Endothelial cell of umbilical vein (primary cell): ENCODE measurements around the gene PGP. TPM values are rescaled to one million over a fixed set of nuclear protein-coding genes. Genes with fewer than 3 reads are reported as not detected.
"Not testable (repeated sequence)": the region's sequence is repeated elsewhere in the genome, so short reads cannot be mapped to it uniquely, and the experiment has no call there.

Experiments used
- BruUV-seq: library from RNA; stranded (reverse); fragments of 400-500 nt; replicated peaks from 2 replicates; lab custom pipeline; 2021; lab: Mats Ljungman, UMichigan
- CTCF ChIA-PET: fragments of 300-600, 350-600 bp; sonication (Branson Sonifier 250); formaldehyde crosslinking; loops from one replicate; lab custom pipeline; 2021; ENCODE audit warnings: antibody characterized with exemption, inconsistent platforms; lab: Charles Lee
- POLR2A ChIA-PET: fragments of 300-600, 350-600 bp; sonication (Branson Sonifier 250); formaldehyde crosslinking; loops from one replicate; lab custom pipeline; 2021; ENCODE audit warnings: antibody characterized with exemption, inconsistent platforms; lab: Charles Lee
- DNase-seq: peaks from one replicate; pipeline ENCODE4 v3.0.0-alpha.2; 2011; ENCODE audit warnings: low read depth, low spot score
- FAIRE-seq: peaks from 2 replicates; lab custom pipeline; 2011; peaks lifted over from hg19 to GRCh38; lab: Jason Lieb, UNC
- H2AFZ ChIP-seq: 2 replicates; pipeline ENCODE4 v1.6.0; 2012; ENCODE audit warnings: low read depth, low read length, control low read depth, inconsistent platforms
- H3K27ac ChIP-seq: 2 replicates; pipeline ENCODE4 v1.5.1; 2011; ENCODE audit warnings: low read depth, mild to moderate bottlenecking, control low read depth, low read length, moderate library complexity; ENCODE audit not compliant: insufficient read depth
- H3K27me3 ChIP-seq, 2 experiments: 2 replicates each; pipeline versions ENCODE4 v1.6.0 to v1.6.1; 2011; ENCODE audit warnings: low read length in 2 of 2, mixed read lengths in 1 of 2; ENCODE audit not compliant: control insufficient read depth in 2 of 2, insufficient read depth in 2 of 2
- H3K36me3 ChIP-seq, 2 experiments: 2 replicates in 1 of 2; 3 replicates in 1 of 2; pipeline ENCODE4 v1.5.1; 2011; ENCODE audit warnings: low read length in 2 of 2, mild to moderate bottlenecking in 1 of 2, moderate library complexity in 1 of 2; ENCODE audit not compliant: control insufficient read depth in 2 of 2, insufficient read depth in 2 of 2; ENCODE audit errors: extremely low read depth in 1 of 2
- H3K4me1 ChIP-seq: 3 replicates; pipeline ENCODE4 v1.5.1; 2011; ENCODE audit warnings: mild to moderate bottlenecking, low read length; ENCODE audit not compliant: control insufficient read depth, insufficient read depth; ENCODE audit errors: extremely low read depth
- H3K4me2 ChIP-seq: 2 replicates; pipeline ENCODE4 v1.6.1; 2011; ENCODE audit warnings: low read length, control low read depth, mixed read lengths; ENCODE audit not compliant: insufficient read depth
- H3K4me3 ChIP-seq, 3 experiments: fragments of 200-600 bp in 1 of 3; sonication (generic), shearing (Covaris generic) in 1 of 3; replicated peaks in 1 of 3; 2 replicates each; pipeline ENCODE4 v1.5.1; 2011 to 2016; ENCODE audit warnings: control low read depth in 3 of 3, low read length in 3 of 3, mild to moderate bottlenecking in 2 of 3, inconsistent platforms in 1 of 3, low read depth in 1 of 3, moderate library complexity in 1 of 3; ENCODE audit not compliant: insufficient read depth in 1 of 3
- H3K79me2 ChIP-seq: 2 replicates; pipeline ENCODE4 v1.6.0; 2012; ENCODE audit warnings: low read length, inconsistent platforms; ENCODE audit not compliant: control insufficient read depth, insufficient read depth
- H3K9ac ChIP-seq: replicated peaks from 2 replicates; pipeline ENCODE3; 2011; ENCODE audit warnings: low read length, control low read depth; ENCODE audit not compliant: insufficient read depth; ENCODE audit errors: extremely low read depth
- H3K9me1 ChIP-seq: replicated peaks from 3 replicates; pipeline ENCODE4 v1.6.0; 2011; ENCODE audit warnings: mild to moderate bottlenecking, low read length; ENCODE audit not compliant: control insufficient read depth, insufficient read depth; ENCODE audit errors: extremely low read depth
- H3K9me3 ChIP-seq: replicated peaks from 2 replicates; pipeline ENCODE4 v1.5.1; 2012; ENCODE audit warnings: low read length, inconsistent platforms; ENCODE audit not compliant: control insufficient read depth, insufficient read depth
- H4K20me1 ChIP-seq: replicated peaks from 2 replicates; pipeline ENCODE3; 2011; ENCODE audit warnings: mild to moderate bottlenecking, low read length; ENCODE audit not compliant: control insufficient read depth, insufficient read depth; ENCODE audit errors: extremely low read depth
- CTCF ChIP-seq, 2 donors: IDR thresholded peaks; 1 replicate in 1 of 2; 2 replicates in 1 of 2; pipeline ENCODE4 v1.5.1; 2011; ENCODE audit warnings: low read length in 2 of 2, mild to moderate bottlenecking in 2 of 2, moderate library complexity in 2 of 2, control low read depth in 1 of 2, inconsistent platforms in 1 of 2, low read depth in 1 of 2; ENCODE audit not compliant: insufficient read depth in 1 of 2; ENCODE audit errors: extremely low read depth in 1 of 2
- FOS ChIP-seq: IDR thresholded peaks from 2 replicates; pipeline ENCODE4 v1.6.1; 2011; ENCODE audit warnings: mild to moderate bottlenecking, low read length, moderate library complexity, borderline replicate concordance; ENCODE audit not compliant: insufficient read depth
- GATA2 ChIP-seq: IDR thresholded peaks from 2 replicates; pipeline ENCODE4 v1.7.0; 2011; ENCODE audit warnings: low read depth, mild to moderate bottlenecking, moderate library complexity, mixed read lengths, low read length; ENCODE audit not compliant: insufficient read length, insufficient read depth
- dilution Hi-C: fragments of 300-500 bp; cut with MboI; formaldehyde crosslinking; loops from one replicate; pipeline ENCODE4 v1.15.0; 2019; ENCODE audit warnings: low sequenced_read_pairs; ENCODE audit not compliant: extremely low pct_ligation_motif_present
- intact Hi-C: fragments of 100-400 bp; cut with micrococcal nuclease; formaldehyde crosslinking; loops from one replicate; pipeline ENCODE4 v1.10.0; 2022
- polyA plus RNA-seq, 4 experiments: library from polyadenylated mRNA; depleted of rRNA in 3 of 4; stranded (reverse) in 3 of 4; unstranded in 1 of 4; fragments of >200 nt; gene quantifications; 2 replicates each; pipeline versions ENCODE4 v1.2.1 to v1.2.3, GENCODE V29; 2011 to 2012; ENCODE audit warnings: missing spikeins in 1 of 4
- total RNA-seq: library from RNA; stranded (reverse); gene quantifications from 2 replicates; pipeline ENCODE4 v1.2.3, GENCODE V29; 2021

PGP gene
- total and polyA plus RNA-seq, 2 donors (not counting 3 experiments of a cell fraction or from before 2014, with no cell fraction given): 28.5 to 29.6 TPM

GRCh38 chr16:2242598-2242997, 28.0 kb upstream of the PGP start:
- Histone ChIP-seq H3K9ac (no peak overlapping the region), H3K79me2 (no peaks in the 10 kb centered on the region), H3K27ac (no peak overlapping the region), H3K4me2 (no peak overlapping the region), H4K20me1 (no peaks in the 10 kb centered on the region), H3K36me3 (peaks cover 12 to 33% of the 10 kb centered on the region in 2 experiments), H3K9me3 (no peaks in the 10 kb centered on the region), H3K27me3 (peaks cover 2 to 4% of the 10 kb centered on the region in 2 experiments), H3K4me1 (no peaks in the 10 kb centered on the region), H2AFZ (no peak overlapping the region), H3K9me1 (no peaks in the 10 kb centered on the region), H3K4me3 (no peak overlapping the region)
- FAIRE-seq: no peak
- CTCF ChIA-PET: interaction anchor here (1.5 kb wide), 1 partner anchor 9 kb away, joined by 6 read pairs; the partner anchor contains the start of gene ECI1
- no TSS peak for BruUV-seq
- no peak for DNase-seq
- POLR2A ChIA-PET: no interaction called here
- dilution Hi-C loops: no loop called here
- intact Hi-C loops: no loop called here
- TF ChIP-seq GATA2 (no peak), CTCF (IDR thresholded peaks at IDR 0.05; ENCODE audit: extremely low read depth in 1 of 2, insufficient read depth in 1 of 2, low read depth in 1 of 2, low read length in 2 of 2) (no peak), FOS (no peak)

GRCh38 chr16:2240331-2240730, 25.7 kb upstream of the PGP start:
- H3K4me1 ChIP-seq, FAIRE-seq, H3K79me2 ChIP-seq, DNase-seq, POLR2A ChIA-PET, intact Hi-C loops, H3K4me3 ChIP-seq, H3K9ac ChIP-seq, H3K9me3 ChIP-seq, H3K9me1 ChIP-seq, H3K27ac ChIP-seq, BruUV-seq, H4K20me1 ChIP-seq, H3K4me2 ChIP-seq, H2AFZ ChIP-seq, dilution Hi-C loops: not testable (repeated sequence)
- peaks cover 11 to 23% of the 10 kb centered on the region in 2 experiments for H3K36me3 ChIP-seq
- H3K27me3 ChIP-seq: peaks cover 5 to 18% of the 10 kb centered on the region in 2 experiments
- CTCF ChIA-PET: interaction anchor here (0.9 kb wide), 1 partner anchor 11 kb away, joined by 3 read pairs; the partner anchor contains the start of gene ECI1
